Kidney epithelial cell (primary cell): Measurements from ENCODE around the gene WASHC3. TPM values are rescaled to one million over a fixed set of nuclear protein-coding genes. Genes with fewer than 3 reads are reported as not detected.
"Not testable (repeated sequence)": the region's sequence is repeated elsewhere in the genome, so short reads cannot be mapped to it uniquely, and the experiment has no call there.

Source experiments
- DNase-seq: peaks from one replicate; pipeline ENCODE4 v3.0.0-alpha.2; 2010; ENCODE audit warnings: low read depth
- H3K27me3 ChIP-seq: 2 replicates; pipeline ENCODE4 v1.6.0; 2011; ENCODE audit warnings: low read length; ENCODE audit not compliant: control insufficient read depth, insufficient read depth
- H3K36me3 ChIP-seq: 2 replicates; pipeline ENCODE4 v1.5.1; 2011; ENCODE audit warnings: low read length; ENCODE audit not compliant: control insufficient read depth, insufficient read depth
- H3K4me3 ChIP-seq: 2 replicates; pipeline ENCODE4 v1.5.1; 2011; ENCODE audit warnings: low read depth, mild to moderate bottlenecking, control low read depth, low read length
- total RNA-seq: library from RNA; depleted of rRNA; stranded (reverse); fragments of >200 nt; gene quantifications from 2 replicates; pipeline ENCODE4 v1.2.3, GENCODE V29; 2015
- TF ChIP-seq, protein P1 (sequence below): IDR thresholded peaks from 2 replicates; pipeline ENCODE4 v1.5.1; 2011; ENCODE audit warnings: mild to moderate bottlenecking, moderate library complexity, low read length, control low read depth, inconsistent platforms; ENCODE audit not compliant: insufficient read depth, poor library complexity, severe bottlenecking

WASHC3 gene
- total RNA-seq, 1 donor from 2014 or later, result 45.8 TPM

DNA sequence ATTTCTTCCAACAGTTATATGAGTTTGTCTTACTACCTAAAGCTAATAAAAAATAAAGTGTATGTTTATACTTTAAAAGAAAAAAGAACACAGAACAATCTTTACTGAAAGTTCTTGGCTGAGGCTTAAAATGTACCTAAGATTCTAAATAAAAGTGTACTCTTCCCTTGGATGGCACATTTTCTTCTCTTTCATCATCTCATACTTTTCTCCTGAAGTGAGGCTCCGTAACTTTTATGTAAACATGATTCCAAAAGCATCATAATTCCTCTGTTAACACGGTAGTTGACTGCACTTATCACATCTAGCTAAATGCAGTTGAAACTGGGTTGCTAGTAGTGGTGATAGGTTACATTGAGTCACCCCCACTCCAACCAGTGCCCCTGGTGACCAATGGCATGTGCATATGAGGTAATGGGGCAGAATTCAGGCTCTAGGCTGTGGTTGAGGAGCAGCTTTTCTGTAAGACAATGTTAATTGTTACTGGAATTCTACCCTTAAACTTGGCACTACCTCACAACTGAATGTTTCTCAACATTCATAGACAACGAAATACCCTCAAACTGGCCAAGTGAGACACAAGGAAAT lies 38.4 kb downstream of the WASHC3 start:
- TF ChIP-seq, protein P1, sequence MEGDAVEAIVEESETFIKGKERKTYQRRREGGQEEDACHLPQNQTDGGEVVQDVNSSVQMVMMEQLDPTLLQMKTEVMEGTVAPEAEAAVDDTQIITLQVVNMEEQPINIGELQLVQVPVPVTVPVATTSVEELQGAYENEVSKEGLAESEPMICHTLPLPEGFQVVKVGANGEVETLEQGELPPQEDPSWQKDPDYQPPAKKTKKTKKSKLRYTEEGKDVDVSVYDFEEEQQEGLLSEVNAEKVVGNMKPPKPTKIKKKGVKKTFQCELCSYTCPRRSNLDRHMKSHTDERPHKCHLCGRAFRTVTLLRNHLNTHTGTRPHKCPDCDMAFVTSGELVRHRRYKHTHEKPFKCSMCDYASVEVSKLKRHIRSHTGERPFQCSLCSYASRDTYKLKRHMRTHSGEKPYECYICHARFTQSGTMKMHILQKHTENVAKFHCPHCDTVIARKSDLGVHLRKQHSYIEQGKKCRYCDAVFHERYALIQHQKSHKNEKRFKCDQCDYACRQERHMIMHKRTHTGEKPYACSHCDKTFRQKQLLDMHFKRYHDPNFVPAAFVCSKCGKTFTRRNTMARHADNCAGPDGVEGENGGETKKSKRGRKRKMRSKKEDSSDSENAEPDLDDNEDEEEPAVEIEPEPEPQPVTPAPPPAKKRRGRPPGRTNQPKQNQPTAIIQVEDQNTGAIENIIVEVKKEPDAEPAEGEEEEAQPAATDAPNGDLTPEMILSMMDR, result no peak
- Histone ChIP-seq H3K27me3 (no peaks in the 10 kb centered on the region), H3K4me3 (no peak overlapping the region), H3K36me3 (no peaks in the 10 kb centered on the region)
- peak; percentile 1 for DNase-seq

DNA sequence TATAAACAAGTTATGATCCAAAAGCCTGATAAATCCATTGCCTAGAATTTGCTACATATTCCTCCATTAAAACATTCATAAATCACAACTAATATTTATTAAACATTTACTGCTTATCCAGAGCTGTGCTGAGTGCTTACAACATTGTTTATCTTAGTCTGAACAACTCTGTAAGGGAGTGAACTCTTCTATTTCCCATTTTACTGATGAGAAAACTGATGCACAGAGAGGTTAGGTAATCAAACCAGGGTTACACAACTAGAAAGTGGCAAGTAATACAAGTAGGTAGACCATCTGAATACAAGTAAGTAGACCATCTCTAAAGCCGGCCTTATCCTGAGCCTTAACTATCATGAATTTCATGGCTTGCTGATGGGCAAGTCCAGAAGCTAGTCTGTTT lies 39.5 kb downstream of the WASHC3 start:
- DNase-seq, result no peak
- Histone ChIP-seq H3K36me3 (no peaks in the 10 kb centered on the region), H3K4me3 (no peak overlapping the region), H3K27me3 (no peaks in the 10 kb centered on the region)
- TF ChIP-seq, protein P1, result no peak

DNA sequence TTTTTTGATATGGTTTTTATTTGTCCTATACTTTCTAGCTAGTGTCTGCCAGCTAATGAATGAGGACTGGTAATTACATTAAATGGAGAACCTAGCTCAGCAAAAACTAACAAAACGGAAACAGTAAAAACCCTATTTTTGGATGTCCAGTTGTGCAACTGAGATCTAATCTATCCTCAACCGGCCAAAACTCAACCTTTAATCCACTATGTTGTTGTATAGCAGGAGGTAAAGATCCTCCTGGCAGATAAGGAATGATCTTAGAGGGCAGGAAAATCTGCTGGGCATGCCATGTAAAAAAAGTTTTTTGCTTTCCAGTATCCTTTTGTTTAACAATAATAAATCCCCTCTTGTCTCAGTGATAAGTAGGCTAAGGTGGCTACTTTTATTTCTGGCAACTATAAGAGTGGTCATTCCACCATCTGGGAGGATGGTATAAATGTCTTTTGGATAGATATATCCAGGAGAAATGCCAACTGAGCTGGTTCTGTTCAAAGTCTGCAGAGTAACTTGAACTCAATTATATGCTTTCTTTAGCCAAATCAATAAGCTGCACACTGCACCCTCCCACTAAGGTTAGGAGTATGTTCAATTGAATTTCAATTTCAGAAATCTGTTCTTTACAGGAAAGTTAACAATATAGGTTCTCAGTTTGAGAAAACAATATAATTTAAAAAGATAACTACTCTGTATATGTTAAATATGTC lies 40.1 kb downstream of the WASHC3 start:
- Histone ChIP-seq H3K27me3 (no peaks in the 10 kb centered on the region), H3K4me3 (no peak overlapping the region), H3K36me3 (no peaks in the 10 kb centered on the region)
- TF ChIP-seq, protein P1, result no peak
- DNase-seq, result no peak

DNA sequence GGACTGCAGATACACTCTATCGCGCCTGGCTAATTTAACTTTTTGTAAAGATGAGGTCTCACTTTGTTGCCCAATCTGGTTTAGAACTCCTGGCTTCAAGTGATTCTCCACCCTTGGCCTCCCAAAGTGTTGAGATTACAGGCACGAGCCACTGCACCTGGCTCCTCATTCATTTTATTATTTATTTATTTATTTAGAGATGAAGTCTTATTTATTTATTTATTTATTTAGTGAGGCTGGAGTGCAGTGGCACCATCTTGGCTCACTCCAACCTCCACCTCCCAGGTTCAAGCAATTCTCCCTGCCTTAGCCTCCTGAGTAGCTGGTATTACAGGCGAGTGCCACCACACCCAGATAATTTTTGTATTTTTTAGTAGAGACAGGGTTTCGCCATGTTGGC lies 43.2 kb downstream of the WASHC3 start:
- not testable (repeated sequence) for H3K27me3 ChIP-seq, H3K4me3 ChIP-seq, H3K36me3 ChIP-seq, DNase-seq

DNA sequence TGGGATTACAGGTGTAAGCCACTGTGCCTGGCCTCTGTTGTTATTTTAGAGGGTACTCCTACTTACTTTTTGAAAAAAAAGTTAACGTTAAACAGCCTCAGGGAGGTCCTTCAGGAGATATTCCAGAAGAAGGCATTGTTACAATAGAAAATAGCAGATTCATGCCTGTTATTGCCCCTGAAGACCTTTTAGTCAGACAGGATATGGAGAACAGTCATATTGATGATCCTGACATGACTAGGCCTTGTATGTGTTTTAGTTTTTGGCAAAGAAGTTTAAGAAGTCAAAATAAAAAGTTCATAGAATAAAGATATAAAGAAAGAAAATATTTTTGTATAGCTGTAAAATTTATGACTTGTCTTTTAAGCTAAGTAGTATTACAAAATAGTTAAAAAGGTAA lies 45.3 kb downstream of the WASHC3 start:
- no peak for DNase-seq

DNA sequence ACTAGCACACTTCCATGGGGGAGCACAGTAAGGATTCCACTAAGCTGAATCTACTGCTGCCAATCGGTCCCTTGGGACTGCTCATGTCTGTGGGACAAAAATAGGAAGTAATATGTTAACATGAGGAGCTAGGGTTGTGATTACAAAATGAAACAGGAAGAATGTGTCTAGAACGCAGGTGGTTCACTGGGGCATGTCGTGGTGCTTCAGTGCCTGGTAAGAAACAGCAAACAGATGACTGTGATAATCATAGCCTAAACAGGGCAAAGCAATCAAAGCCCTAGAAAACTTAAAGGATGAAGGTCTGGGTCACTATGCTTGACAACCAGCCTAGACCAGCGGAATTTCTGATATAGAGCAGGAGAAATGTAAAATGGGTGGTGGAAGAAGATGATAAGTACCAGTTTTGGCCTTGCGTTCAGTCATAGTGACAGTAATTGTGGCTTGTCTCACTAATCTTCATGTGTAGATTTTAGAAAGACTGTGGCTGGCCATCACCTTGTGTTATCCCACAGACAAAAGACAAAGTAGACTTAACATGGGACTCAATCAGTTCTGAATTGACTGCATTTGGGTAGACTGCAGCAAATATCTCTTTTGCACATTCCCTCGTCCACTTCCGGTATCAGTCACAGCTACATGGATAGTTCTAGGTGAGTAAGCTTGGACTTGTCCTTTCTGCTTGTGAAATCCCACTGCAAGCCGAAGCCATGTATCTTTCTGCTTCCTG lies 51.4 kb downstream of the WASHC3 start:
- no peak for DNase-seq
- no peak overlapping the region for H3K4me3 ChIP-seq
- H3K27me3 ChIP-seq, result no peaks in the 10 kb centered on the region
- H3K36me3 ChIP-seq, result no peaks in the 10 kb centered on the region
- TF ChIP-seq, protein P1, result no peak

More for the DNA sequence above, 45.3 kb downstream of the WASHC3 start:
- no peak overlapping the region for H3K4me3 ChIP-seq
- no peaks in the 10 kb centered on the region for H3K27me3 ChIP-seq
- no peaks in the 10 kb centered on the region for H3K36me3 ChIP-seq
- TF ChIP-seq, protein P1, result no peak
